GM12873 (cell line): ENCODE data around the gene SF1.

Experiments
- TF ChIP-seq, protein P1 (sequence below): IDR thresholded peaks from 2 replicates; pipeline ENCODE4 v1.5.1; 2012; ENCODE audit warnings: low read depth, mild to moderate bottlenecking, moderate library complexity, low read length, control low read depth; ENCODE audit not compliant: insufficient read depth; ENCODE audit errors: missing control alignments

The SF1 gene

DNA sequence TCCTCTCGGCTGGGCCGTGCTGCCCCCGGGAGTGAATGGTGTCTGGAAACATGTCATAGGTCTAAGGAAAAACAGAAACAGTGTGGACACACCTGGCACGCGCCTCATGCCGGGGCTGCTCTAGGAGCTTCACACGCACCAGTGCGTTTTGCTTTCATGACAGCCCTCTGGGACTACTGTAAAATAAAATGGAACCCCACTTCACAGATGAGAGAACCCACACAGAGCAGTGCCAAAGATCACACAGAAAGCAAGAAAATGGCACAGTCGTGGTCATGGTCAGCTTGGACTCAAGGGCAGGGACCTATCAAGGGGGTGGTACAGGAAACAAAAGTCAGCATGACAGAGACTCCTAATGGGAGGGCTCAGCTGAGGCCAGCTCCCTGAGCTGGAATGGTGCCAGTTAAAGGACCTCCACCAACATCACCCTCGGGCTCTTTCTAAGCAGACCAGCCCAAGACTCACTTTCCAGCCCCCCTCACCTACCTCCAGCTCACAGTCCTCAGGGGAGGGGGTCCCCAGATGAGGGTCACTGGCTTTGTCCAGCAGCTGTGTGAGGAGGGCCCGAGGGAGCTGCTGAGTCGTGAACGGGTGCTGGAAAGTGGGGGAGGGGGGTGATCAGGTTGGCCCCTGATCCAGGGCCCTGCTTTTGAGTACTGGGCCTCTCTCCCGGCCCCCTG lies 21.4 kb upstream of the SF1 start:
- TF ChIP-seq, protein P1, sequence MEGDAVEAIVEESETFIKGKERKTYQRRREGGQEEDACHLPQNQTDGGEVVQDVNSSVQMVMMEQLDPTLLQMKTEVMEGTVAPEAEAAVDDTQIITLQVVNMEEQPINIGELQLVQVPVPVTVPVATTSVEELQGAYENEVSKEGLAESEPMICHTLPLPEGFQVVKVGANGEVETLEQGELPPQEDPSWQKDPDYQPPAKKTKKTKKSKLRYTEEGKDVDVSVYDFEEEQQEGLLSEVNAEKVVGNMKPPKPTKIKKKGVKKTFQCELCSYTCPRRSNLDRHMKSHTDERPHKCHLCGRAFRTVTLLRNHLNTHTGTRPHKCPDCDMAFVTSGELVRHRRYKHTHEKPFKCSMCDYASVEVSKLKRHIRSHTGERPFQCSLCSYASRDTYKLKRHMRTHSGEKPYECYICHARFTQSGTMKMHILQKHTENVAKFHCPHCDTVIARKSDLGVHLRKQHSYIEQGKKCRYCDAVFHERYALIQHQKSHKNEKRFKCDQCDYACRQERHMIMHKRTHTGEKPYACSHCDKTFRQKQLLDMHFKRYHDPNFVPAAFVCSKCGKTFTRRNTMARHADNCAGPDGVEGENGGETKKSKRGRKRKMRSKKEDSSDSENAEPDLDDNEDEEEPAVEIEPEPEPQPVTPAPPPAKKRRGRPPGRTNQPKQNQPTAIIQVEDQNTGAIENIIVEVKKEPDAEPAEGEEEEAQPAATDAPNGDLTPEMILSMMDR: no peak

DNA sequence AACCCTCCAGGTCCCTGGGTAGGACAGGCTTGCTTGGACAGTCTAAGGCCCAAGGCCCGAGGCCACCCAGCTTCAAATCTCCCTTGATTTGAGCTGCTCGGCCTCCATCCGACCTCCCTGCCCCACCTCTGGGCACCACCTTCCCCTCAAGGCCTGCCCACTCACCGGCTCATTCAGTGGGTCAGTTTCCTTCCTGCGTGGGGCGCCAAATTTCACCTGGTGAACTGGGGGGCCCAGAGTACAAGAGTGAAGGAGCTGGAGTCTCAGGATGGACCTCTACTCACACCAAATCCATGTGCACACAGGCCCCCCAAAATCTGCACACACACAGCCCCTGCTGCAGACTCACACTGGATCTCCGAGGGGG lies 20.9 kb upstream of the SF1 start:
- TF ChIP-seq, protein P1: no peak

DNA sequence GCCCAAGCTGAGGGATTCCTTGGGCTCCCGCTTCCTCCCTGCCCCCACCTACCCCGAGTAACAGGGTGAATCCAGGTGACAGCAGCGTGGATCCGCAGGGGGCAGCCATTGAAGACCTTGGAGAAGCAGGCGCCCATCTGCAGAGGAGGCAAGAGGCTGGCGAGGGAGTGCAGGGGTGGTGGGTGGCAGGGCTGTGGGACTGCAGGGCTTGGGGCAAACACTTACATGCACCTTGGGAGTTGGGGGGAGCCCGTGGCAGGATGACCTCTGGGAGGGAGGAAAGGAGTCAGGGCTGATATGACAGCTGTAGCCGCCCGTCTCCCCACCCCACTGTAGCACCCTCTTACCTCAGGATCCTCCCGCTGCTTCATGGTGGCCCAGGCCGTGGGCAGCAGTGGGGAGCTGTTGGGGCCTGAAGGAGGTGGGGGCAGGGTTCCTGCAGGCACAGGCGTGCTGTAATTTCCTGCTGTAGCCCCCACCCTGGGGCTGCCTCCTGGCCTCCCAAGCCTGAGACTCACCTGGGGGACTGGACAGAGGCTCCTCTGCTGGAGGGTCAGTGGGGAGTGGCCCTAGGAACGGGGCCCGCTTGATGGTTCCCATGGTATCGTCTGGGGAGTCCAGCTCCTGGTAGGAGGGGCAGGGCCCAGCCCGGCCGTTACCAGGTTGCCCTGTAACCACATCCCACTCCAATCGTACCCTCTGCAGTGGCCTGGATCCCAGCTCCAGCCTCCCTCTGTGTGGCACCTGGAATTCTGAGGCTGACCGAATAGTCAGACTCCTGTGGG lies 18.6 kb upstream of the SF1 start:
- TF ChIP-seq, protein P1: no peak

DNA sequence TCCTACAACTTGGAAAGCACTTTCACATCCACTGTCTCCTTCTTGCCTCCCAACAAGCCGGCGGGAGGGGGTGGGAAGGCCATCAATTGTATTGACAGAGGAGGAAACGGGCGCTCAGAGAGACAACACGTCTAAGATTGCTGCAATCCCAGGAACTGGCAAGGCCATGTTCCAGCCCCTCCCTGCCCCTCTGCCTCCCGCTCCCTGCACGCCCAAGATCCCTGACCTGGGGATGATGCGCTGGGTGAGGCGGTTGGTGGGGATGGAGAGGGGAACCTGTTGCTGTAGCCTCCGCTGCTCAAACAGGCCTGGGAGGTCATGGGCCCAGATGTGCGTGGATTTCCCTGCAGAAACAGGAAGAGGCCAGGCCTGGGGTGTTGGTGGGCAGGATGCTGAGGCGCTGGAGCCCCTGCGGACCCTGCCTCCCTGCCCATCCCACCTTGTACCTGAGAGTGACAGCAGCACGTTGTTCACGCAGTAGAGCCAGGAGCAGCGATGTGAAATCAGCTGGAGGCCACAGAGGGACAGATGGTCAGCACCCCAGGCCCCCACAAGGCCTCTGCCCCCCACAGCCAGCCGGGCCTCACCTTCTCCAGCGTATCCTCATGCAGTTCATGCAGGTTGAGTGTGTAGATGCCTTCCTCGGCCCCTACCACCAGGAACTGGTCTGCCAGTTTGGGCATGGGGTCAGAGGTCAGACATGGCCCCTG lies 17.9 kb upstream of the SF1 start:
- TF ChIP-seq, protein P1: no peak

DNA sequence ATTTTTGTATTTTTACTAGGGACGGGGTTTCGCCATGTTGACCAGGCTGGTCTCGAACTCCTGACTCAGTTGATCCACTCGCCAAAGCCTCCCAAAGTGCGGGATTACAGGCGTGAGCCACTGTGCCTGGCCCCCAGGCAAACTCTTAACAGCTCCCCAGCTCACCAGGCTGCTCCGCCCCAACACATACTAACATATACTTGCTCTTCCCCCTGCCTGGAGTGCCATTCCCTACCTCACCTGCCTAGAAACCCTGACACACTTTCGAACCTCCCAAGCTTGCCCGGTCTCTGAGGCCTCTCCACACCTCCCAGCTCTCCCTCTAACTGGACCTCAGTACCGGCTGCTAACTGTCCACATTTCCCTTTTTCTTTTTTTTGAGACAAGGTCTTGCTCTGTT lies 16.2 kb upstream of the SF1 start:
- TF ChIP-seq, protein P1: no peak

DNA sequence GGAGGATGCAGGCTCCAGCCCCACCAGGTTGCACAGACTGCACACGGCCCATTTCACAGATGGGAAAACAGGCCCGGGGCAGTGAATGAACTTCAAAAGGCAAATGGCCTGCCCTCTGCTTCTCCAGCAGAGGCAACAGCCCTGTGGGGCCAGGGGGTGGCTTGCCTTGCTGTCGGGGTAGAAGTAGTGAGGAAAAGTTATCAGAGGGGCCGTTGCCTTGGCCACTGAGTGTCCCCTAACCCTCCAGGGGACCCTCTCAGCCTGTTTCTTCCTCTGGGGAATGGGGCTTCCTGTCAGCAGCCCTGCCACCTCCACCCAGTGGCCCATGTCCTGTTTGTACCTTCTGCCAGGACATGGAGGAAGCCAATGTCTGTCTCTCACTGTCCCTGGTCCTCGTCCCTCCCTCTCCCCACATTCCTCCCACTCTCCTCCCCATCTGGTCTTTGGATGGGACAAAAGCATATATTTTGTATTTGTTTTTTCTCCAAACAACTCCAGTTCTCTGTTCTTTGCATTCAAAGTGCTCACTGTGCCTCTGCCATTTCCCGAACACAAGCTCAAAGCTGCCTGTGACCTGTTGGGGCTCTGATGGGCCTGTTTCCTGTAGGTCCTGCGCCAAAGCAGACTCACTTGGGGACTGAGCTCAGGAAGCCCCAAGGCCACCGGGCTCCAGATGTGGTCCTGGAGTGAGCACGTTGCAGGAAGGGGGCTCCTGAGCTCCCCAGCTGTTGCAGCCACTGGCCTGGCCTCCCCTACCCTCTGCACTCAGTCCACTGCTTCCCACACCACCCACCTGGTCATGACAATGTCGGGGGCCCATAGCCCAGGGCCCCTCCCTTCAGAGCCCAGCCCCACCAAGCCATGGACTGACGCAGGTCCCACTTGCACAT lies 15.2 kb upstream of the SF1 start:
- TF ChIP-seq, protein P1: no peak
